Measurements from ENCODE around the gene SLC39A1. TPM values are rescaled to one million over a fixed set of nuclear protein-coding genes. Genes with fewer than 3 reads are reported as not detected.

The SLC39A1 gene
- total RNA-seq, 2 experiments from 2014 or later: 40.3 to 42.2 TPM

DNA sequence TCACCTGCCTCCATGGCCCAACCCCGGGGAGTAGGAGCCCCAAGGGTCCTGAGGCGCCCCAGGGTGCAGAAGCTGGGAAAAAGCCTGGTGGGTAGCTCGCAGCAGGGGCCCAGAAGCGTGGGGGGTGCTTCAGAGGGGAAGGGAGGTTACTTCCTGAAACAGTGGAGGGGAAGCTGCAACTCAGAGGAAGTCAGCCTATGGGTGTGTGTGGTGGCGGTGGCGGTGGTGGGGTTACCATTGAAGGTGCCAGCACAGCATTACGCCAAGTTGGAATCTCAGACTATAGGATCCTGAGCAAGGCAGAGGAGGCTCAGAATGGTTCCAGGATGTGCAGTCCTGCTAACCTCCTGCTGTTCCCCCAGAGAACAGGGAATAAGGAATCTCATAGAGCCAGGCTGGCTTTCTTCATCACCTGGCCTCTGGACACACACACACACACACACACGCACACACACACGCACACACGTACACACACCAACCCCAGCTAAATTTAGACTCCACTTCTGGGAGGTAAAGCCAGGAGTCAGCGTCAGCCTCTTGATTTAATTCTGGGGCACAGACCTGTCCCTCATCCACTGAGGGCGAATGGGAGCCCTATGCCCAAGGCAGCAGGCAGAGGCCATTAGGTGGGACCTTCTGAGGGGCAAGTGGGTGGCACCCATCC lies 18.1 kb downstream of the SLC39A1 start:
- peak; percentile 94 for DNase-seq
- Mint-ChIP-seq H3K27me3 (no peaks in the 10 kb centered on the region), H3K4me1 (ENCODE audit: low read depth) (peaks cover 29% of the 10 kb centered on the region), H3K4me3 (peak overlapping the region; percentile 88), H3K9me3 (no peaks in the 10 kb centered on the region), H3K27ac (peak overlapping the region; percentile 99), H3K36me3 (ENCODE audit: low read depth) (peaks cover 45% of the 10 kb centered on the region)
- intact Hi-C loops (cut with micrococcal nuclease): no loop called here
- TF ChIP-seq, protein P1, sequence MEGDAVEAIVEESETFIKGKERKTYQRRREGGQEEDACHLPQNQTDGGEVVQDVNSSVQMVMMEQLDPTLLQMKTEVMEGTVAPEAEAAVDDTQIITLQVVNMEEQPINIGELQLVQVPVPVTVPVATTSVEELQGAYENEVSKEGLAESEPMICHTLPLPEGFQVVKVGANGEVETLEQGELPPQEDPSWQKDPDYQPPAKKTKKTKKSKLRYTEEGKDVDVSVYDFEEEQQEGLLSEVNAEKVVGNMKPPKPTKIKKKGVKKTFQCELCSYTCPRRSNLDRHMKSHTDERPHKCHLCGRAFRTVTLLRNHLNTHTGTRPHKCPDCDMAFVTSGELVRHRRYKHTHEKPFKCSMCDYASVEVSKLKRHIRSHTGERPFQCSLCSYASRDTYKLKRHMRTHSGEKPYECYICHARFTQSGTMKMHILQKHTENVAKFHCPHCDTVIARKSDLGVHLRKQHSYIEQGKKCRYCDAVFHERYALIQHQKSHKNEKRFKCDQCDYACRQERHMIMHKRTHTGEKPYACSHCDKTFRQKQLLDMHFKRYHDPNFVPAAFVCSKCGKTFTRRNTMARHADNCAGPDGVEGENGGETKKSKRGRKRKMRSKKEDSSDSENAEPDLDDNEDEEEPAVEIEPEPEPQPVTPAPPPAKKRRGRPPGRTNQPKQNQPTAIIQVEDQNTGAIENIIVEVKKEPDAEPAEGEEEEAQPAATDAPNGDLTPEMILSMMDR (IDR thresholded peaks at IDR 0.05): no peak
- peak; percentile 73 for ATAC-seq
- ChIA-PET CTCF (interaction anchor here (0.8 to 4.8 kb wide), 12 partner anchors 10 to 212 kb away, joined by 3 to 59 read pairs (median 9); partner anchors contain the start of genes CREB3L4, CRTC2, GATAD2B and RAB13), POLR2A (interaction anchor here (0.9 to 8.9 kb wide), 28 partner anchors 11 to 327 kb away, joined by 3 to 126 read pairs (median 4); partner anchors contain the start of genes CREB3L4, CRTC2, GATAD2B and HAX1)

DNA sequence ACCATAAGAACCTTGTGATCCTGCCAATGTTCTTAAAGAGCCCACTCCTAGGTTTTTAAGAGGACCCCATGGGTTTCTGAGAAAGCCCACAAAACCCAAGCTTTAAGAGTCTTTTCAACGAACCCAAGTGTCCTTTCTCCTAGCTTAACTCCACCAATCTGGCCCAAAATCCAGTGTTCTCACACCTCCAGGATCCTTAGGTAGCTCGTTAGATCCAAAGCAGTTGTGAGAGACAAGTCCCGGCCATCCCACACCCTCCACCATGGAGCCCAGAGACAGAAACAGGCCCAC lies 18.6 kb downstream of the SLC39A1 start:
- H3K27ac Mint-ChIP-seq: peak overlapping the region; percentile 99
- ATAC-seq (no peak), DNase-seq (no peak)
- ChIA-PET POLR2A (interaction anchor here (1.0 to 8.9 kb wide), 21 partner anchors 10 to 237 kb away, joined by 3 to 126 read pairs (median 5); partner anchors contain the start of genes CREB3L4, CRTC2, GATAD2B and JTB), CTCF (interaction anchor here (0.8 to 4.8 kb wide), 9 partner anchors 11 to 213 kb away, joined by 3 to 59 read pairs (median 29); partner anchors contain the start of genes CREB3L4, GATAD2B, RAB13 and SLC39A1)
- peaks cover 48% of the 10 kb centered on the region for H3K36me3 Mint-ChIP-seq (ENCODE audit: low read depth)
- H3K27me3 Mint-ChIP-seq: no peaks in the 10 kb centered on the region
- H3K4me1 Mint-ChIP-seq (ENCODE audit: low read depth): peaks cover 31% of the 10 kb centered on the region
- H3K4me3 Mint-ChIP-seq: peak overlapping the region; percentile 88
- TF ChIP-seq, protein P1 (IDR thresholded peaks at IDR 0.05): no peak
- no peaks in the 10 kb centered on the region for H3K9me3 Mint-ChIP-seq
- intact Hi-C loops (cut with micrococcal nuclease): no loop called here

DNA sequence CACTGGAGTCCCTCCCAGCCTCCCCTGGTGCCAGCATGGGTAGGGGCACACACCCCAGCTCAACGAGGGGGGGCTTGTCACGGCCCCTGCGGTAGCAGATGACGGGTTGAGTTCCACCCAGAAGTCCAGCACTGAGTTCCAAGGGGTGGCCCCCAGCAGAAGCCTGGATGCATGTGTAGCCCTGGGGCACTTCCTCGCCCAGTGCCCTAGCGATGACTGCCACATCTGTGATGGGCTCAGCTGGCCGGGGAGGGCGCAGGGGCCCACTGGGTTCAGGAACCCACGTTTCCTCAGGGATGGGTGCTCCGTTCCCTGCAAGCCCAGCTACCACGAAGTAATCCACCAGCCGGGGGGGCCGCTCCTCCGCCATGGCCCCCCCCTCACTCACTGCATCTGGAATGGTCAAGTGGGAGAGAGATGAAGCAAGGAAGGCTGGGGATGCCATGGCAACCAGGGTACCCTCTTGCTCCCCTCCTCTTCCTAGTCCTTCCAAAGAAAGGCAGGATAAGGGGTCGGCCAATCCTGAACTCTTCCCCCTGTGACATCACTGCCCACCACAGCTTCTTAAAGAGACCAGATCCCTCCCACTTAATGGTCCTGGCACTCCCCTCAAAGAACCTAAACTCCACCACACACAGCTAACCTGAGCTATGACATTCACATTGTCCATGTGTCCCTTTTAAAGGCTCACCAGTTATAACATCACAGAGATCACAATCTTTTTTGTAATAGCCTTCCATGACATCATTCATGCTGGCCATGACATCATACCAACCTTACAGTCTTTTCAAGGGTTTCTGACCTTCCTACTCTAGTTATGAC lies 19.1 kb downstream of the SLC39A1 start:
- ChIA-PET CTCF (interaction anchor here (0.8 to 4.8 kb wide), 11 partner anchors 10 to 213 kb away, joined by 3 to 59 read pairs (median 4); partner anchors contain the start of genes GATAD2B and RAB13), POLR2A (interaction anchor here (0.6 to 8.9 kb wide), 21 partner anchors 10 to 277 kb away, joined by 3 to 126 read pairs (median 5); partner anchors contain the start of genes CREB3L4, CRTC2, GATAD2B and JTB)
- TF ChIP-seq, protein P1 (IDR thresholded peaks at IDR 0.05): no peak
- Mint-ChIP-seq H3K36me3 (ENCODE audit: low read depth) (peaks cover 50% of the 10 kb centered on the region), H3K27me3 (no peaks in the 10 kb centered on the region), H3K27ac (peak overlapping the region; percentile 99), H3K4me3 (peak overlapping the region; percentile 88), H3K9me3 (no peaks in the 10 kb centered on the region), H3K4me1 (ENCODE audit: low read depth) (peaks cover 31% of the 10 kb centered on the region)
- intact Hi-C loops (cut with micrococcal nuclease): no loop called here
- DNase-seq: peak; percentile 61
- ATAC-seq: no peak

DNA sequence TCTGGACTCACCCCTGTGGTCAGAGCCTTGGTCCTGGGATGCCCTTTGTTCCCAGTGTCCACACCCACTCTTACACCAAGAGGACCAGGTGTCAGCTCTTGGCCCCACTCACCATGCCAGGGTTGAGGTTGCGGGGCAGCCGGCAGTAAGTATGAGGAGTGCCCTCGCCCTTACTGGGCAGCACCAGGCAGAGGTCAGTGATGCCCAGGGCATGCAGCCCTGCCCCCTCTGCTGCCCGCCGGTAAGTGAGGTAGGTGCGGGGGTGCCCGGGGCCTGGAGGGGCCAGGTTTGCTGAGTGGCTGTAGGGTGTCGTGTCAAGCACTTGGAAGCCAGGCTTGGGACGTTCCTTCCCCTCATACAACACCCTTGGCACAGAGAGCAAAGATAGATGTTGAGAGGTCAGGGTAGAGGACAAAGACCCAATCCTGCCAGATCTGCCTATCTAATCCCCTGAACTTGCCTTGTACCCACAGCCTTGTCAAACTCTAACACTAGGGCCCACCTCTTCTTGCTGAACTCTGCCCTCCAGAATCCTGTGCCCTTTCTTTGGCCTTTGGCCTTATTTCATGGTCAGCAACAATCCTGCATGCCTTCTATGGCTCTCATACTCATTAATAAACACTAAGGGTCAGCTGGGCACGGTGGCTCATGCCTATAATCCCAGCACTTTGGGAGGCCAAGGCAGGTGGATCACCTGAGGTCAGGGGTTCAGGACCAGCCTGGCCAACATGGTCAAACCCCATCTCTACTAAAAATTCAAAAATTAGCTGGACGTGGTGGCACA lies 20.4 kb downstream of the SLC39A1 start:
- no peak for ATAC-seq
- intact Hi-C loops (cut with micrococcal nuclease): no loop called here
- Mint-ChIP-seq H3K27me3 (no peaks in the 10 kb centered on the region), H3K27ac (peak overlapping the region; percentile 75), H3K9me3 (no peaks in the 10 kb centered on the region), H3K36me3 (ENCODE audit: low read depth) (peaks cover 45% of the 10 kb centered on the region), H3K4me3 (no peak overlapping the region), H3K4me1 (ENCODE audit: low read depth) (peaks cover 31% of the 10 kb centered on the region)
- POLR2A ChIA-PET: interaction anchor here (1.1 to 8.9 kb wide), 9 partner anchors 8 to 48 kb away, joined by 3 to 126 read pairs (median 13); partner anchors contain the start of genes CRTC2, GATAD2B, JTB and RAB13
- CTCF ChIA-PET: interaction anchor here (1.3 to 4.8 kb wide), 3 partner anchors 11 to 135 kb away, joined by 3 to 59 read pairs (median 3); partner anchors contain the start of gene RAB13
- TF ChIP-seq, protein P1 (IDR thresholded peaks at IDR 0.05): no peak
- DNase-seq: no peak
